Endodermal cell (in vitro differentiated cells): ENCODE data around the gene OR2A12. TPM values are rescaled to one million over a fixed set of nuclear protein-coding genes. Genes with fewer than 3 reads are reported as not detected.

Source experiments
- DNase-seq: peaks from one replicate; pipeline ENCODE4 v3.0.0-alpha.2; 2017
- H3K27ac ChIP-seq: 2 replicates; pipeline ENCODE4 v1.5.1; 2013; ENCODE audit warnings: mild to moderate bottlenecking, low read depth, low read length, moderate library complexity
- H3K27me3 ChIP-seq: 2 replicates; pipeline ENCODE4 v1.6.1; 2013; ENCODE audit warnings: mild to moderate bottlenecking, low read length, moderate library complexity; ENCODE audit not compliant: insufficient read depth, control insufficient read depth, poor library complexity, severe bottlenecking
- H3K36me3 ChIP-seq: 2 replicates; pipeline ENCODE4 v1.7.0; 2013; ENCODE audit warnings: mild to moderate bottlenecking, low read length, moderate library complexity; ENCODE audit not compliant: control insufficient read depth, insufficient read depth
- H3K4me1 ChIP-seq: one replicate; pipeline ENCODE4 v1.7.0; 2013; ENCODE audit warnings: low read length; ENCODE audit not compliant: control insufficient read depth, insufficient read depth
- H3K4me3 ChIP-seq: 2 replicates; pipeline ENCODE4 v1.5.1; 2013; ENCODE audit warnings: mild to moderate bottlenecking, low read length, moderate library complexity
- H3K9ac ChIP-seq: 2 replicates; pipeline ENCODE4 v1.6.1; 2013; ENCODE audit warnings: mild to moderate bottlenecking, low read length, moderate library complexity; ENCODE audit not compliant: poor library complexity, severe bottlenecking; ENCODE audit errors: extremely low read depth
- H3K9me3 ChIP-seq: 2 replicates; pipeline ENCODE4 v1.6.1; 2013; ENCODE audit warnings: mild to moderate bottlenecking, low read length, moderate library complexity; ENCODE audit not compliant: control insufficient read depth
- H3K27ac Mint-ChIP-seq: 2 replicates; pipeline ENCODE4 v1.8.0; 2020; ENCODE audit warnings: mixed read lengths
- H3K27me3 Mint-ChIP-seq: 2 replicates; pipeline ENCODE4 v1.8.0; 2021; ENCODE audit warnings: mild to moderate bottlenecking, mixed read lengths; ENCODE audit not compliant: insufficient read depth
- H3K36me3 Mint-ChIP-seq: 2 replicates; pipeline ENCODE4 v1.8.0; 2020; ENCODE audit warnings: low read depth, mixed read lengths
- H3K4me1 Mint-ChIP-seq: 2 replicates; pipeline ENCODE4 v1.8.0; 2020; ENCODE audit warnings: mixed read lengths
- H3K4me3 Mint-ChIP-seq: 2 replicates; pipeline ENCODE4 v1.8.0; 2020; ENCODE audit warnings: mild to moderate bottlenecking, moderate library complexity, mixed read lengths
- H3K9me3 Mint-ChIP-seq: 2 replicates; pipeline ENCODE4 v1.8.0; 2020; ENCODE audit warnings: mild to moderate bottlenecking, mixed read lengths
- CTCF ChIP-seq: fragments of 200-600 bp; sonication (generic); conservative IDR thresholded peaks from 2 replicates; pipeline ENCODE4 v1.5.0; 2021; ENCODE audit warnings: antibody characterized with exemption, mild to moderate bottlenecking
- WGBS, 2 experiments: methylation state at CpG; one replicate each; pipeline versions ENCODE4 v1.1.5 to v1.1.7; 2013; ENCODE audit warnings: missing lambda C conversion rate in 2 of 2, mixed read lengths in 1 of 2; ENCODE audit not compliant: insufficient coverage in 1 of 2, insufficient read length in 1 of 2; 5-methylcytosine and 5-hydroxymethylcytosine counted together
- total RNA-seq, 2 donors: library from RNA; stranded (reverse); fragmentation: NEBNext Ultra II Directional in 1 of 2; extraction: Animal tissue kit (Norgen Biotek cat#: 25700) in 1 of 2; gene quantifications; 2 replicates in 1 of 2; 3 replicates in 1 of 2; pipeline ENCODE4 v1.2.1, GENCODE V29; 2021

OR2A12 gene
- total RNA-seq, 2 donors from 2014 or later = not detected

DNA sequence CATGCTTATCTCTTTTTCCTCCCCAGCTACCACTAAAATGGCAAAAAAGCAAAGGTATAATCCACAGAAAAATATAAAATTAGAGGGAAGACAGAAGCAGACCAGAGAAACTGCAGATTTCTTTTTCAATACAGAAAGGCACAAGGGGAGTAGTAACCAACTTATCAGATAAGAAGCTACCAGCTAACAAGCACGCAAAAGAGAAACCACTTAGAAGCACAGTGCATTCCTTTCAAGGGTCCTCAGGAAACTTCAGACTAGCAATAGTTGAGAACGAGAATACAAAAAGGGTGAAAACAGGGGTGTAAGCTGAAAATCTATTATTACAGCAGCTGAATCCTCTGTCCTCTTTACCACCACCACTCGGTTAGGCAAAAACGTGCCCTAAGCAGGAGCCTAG lies 47.2 kb upstream of the OR2A12 start:
- H3K4me3 Mint-ChIP-seq = no peak overlapping the region
- Histone ChIP-seq H3K27me3 (no peaks in the 10 kb centered on the region), H3K4me3 (no peak overlapping the region), H3K4me1 (no peaks in the 10 kb centered on the region), H3K9ac (no peak overlapping the region), H3K27ac (no peak overlapping the region), H3K9me3 (no peaks in the 10 kb centered on the region), H3K36me3 (no peaks in the 10 kb centered on the region)
- no peaks in the 10 kb centered on the region for H3K36me3 Mint-ChIP-seq
- H3K4me1 Mint-ChIP-seq = peaks cover 4% of the 10 kb centered on the region
- no peaks in the 10 kb centered on the region for H3K9me3 Mint-ChIP-seq
- no peak for TF ChIP-seq CTCF
- no peak for DNase-seq
- H3K27ac Mint-ChIP-seq = no peak overlapping the region
- no peaks in the 10 kb centered on the region for H3K27me3 Mint-ChIP-seq
- WGBS, 2 experiments = 61% methylated on average over 4 of the region's 4 CpGs; no CpG with 5 or more reads in 1 of the 2 experiments

GRCh38 chr7:144048648-144049047 lies 37.4 kb upstream of the OR2A12 start, which contains the start of gene OR2A5:
Gene OR2A5, plus strand, starts transcription at chr7:144048948. Its CDS starts 1,454 bp downstream, at chr7:144050402.
- no peaks in the 10 kb centered on the region for H3K36me3 ChIP-seq
- no peak within 1 kb of the TSS for H3K9ac ChIP-seq
- no peaks in the 10 kb centered on the region for H3K4me1 Mint-ChIP-seq
- no peaks in the 10 kb centered on the region for H3K36me3 Mint-ChIP-seq
- no peak within 1 kb of the TSS for H3K27ac Mint-ChIP-seq
- no peaks in the 10 kb centered on the region for H3K9me3 ChIP-seq
- no peak for DNase-seq
- no peaks in the 10 kb centered on the region for H3K27me3 Mint-ChIP-seq
- WGBS, 2 experiments = 88% methylated on average over 1 of the region's 1 CpG; no CpG with 5 or more reads in 1 of the 2 experiments
- H3K9me3 Mint-ChIP-seq = no peaks in the 10 kb centered on the region
- TF ChIP-seq CTCF = no peak
- no peak within 1 kb of the TSS for H3K4me3 ChIP-seq
- H3K27ac ChIP-seq = no peak within 1 kb of the TSS
- H3K4me1 ChIP-seq = no peaks in the 10 kb centered on the region
- no peak within 1 kb of the TSS for H3K4me3 Mint-ChIP-seq
- H3K27me3 ChIP-seq = no peaks in the 10 kb centered on the region

- WGBS, 2 experiments = 50% methylated on average over 2 of the region's 2 CpGs; no CpG with 5 or more reads in 1 of the 2 experiments
- no peaks in the 10 kb centered on the region for H3K27me3 ChIP-seq
- Mint-ChIP-seq H3K4me1 (no peaks in the 10 kb centered on the region), H3K4me3 (no peak overlapping the region), H3K36me3 (no peaks in the 10 kb centered on the region), H3K27ac (no peak overlapping the region), H3K27me3 (no peaks in the 10 kb centered on the region), H3K9me3 (no peaks in the 10 kb centered on the region)
- H3K4me1 ChIP-seq = no peaks in the 10 kb centered on the region
- no peak for TF ChIP-seq CTCF
- DNase-seq = no peak
- no peak overlapping the region for H3K9ac ChIP-seq
- no peaks in the 10 kb centered on the region for H3K9me3 ChIP-seq
- H3K4me3 ChIP-seq = no peak overlapping the region
- H3K36me3 ChIP-seq = no peaks in the 10 kb centered on the region
- H3K27ac ChIP-seq = no peak overlapping the region
Measured at GRCh38 chr7:144049491-144049890, 36.6 kb upstream of the OR2A12 start.
